NCI-H524 (cell line): ENCODE results near the gene TSPAN32.
"Not testable (repeated sequence)": the region's sequence is repeated elsewhere in the genome, so short reads cannot be mapped to it uniquely, and the experiment has no call there.

Source experiments
- DNase-seq, 2 experiments: peaks; one replicate each; lab custom pipeline; 2025; lab: John Stamatoyannopoulos, UW

The TSPAN32 gene

GRCh38 chr11:2267306-2267850 is 34.4 kb upstream of the TSPAN32 start:
- no peak for DNase-seq

- DNase-seq: no peak
These were observed 33.7 kb upstream of the TSPAN32 start for GRCh38 chr11:2267851-2268728.

DNA sequence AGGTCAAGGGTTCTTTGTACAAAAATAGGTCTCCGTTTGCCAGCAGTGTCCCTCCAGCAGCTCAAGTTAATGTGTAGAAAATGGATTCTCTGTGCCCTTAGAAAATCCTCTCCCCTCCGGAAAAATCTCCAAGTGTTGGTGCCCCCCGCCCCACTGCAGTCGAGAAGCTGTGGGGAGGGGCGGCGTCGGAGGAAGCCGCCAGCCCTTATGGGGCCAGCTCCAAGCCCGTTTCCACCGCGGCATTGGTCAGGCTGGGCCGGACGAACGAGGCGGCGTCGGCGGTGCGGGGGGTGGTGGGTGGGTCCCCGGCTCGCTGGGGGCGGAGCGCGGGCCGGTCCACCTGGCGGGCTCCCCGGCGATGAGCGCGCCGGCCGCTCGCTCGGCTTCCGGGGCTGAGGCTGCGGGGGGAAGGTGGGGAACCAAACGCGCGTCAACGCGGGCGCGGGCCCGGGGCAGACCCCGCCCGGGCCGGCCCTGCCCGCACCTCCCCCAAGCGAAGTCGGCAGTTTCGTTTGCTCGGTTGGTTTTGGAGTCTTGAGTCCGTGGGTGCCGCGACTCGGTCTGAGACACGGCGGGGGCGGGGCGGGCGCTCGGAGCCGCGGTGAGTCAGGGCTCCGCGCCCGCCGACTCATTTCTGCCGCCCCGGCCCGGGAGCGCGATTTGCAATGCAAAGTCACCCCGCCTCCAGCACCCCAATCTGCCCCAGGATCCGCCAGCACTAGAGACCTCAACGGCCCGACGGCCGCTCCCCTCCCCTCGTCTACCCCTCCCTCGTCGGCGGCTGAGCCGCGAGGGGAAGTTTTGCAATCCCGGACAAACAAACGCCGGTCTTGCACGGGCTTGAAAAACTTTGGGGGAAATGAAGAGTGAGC is 32.8 kb upstream of the TSPAN32 start:
- DNase-seq: no peak

GRCh38 chr11:2269601-2270321 is 32.1 kb upstream of the TSPAN32 start:
- peak; percentile 7 to 58 for DNase-seq

DNA sequence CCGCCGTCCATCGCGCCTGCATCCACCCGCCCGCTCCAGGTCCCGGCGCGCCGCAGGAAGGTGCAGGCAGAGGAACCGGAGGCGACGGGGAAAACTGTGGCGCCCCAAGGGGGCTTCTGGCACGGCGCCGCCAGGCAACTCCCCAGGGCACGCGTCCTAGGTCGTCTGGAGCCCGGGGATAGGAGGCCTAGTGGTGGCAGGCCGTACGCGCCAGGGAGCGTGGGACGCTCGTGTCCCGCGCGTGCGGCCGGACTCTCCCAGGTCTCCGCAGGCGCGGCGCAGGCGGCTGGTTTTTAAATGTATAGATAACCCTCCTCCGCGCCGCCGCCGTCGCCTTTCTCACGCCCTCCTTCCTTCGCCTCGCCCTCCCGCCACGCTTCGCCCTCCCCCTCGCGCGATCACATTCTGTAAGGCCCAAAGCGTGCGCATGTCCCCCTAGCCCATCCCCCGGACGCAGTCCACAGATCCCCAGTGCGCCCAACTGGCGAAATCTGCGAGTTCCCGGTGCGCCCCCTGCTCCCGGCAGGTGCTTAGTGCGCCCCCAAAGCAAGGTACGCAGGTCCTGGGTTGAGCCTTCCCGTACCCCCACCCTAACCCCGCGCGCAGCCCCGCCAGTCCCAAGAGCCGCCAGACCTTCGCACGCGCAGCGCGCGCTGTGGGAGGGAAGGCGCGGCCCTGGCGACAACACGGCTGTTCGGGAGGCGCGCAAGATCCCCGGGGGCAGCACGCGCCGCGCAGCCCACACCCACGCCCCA is 31.3 kb upstream of the TSPAN32 start, which contains the start of gene ASCL2:
ASCL2 (minus strand) TSS at position 267 of the 755 bp plus-strand sequence; CDS start at position 11, 256 bp downstream.
- DNase-seq: no peak

DNA sequence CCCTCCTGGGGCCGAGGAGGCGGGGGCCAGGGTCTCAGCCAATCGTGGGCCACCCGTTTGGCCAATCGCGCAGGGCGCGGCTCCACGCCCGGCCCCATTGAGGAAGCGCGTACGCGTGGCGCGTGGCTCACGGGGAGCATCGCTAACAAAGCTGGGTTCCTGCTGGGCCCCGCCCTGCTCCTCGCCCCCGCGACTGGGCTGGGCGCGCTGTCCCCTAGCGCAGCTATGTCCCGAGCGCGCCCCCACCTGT is 30.8 kb upstream of the TSPAN32 start:
- DNase-seq: no peak

DNA sequence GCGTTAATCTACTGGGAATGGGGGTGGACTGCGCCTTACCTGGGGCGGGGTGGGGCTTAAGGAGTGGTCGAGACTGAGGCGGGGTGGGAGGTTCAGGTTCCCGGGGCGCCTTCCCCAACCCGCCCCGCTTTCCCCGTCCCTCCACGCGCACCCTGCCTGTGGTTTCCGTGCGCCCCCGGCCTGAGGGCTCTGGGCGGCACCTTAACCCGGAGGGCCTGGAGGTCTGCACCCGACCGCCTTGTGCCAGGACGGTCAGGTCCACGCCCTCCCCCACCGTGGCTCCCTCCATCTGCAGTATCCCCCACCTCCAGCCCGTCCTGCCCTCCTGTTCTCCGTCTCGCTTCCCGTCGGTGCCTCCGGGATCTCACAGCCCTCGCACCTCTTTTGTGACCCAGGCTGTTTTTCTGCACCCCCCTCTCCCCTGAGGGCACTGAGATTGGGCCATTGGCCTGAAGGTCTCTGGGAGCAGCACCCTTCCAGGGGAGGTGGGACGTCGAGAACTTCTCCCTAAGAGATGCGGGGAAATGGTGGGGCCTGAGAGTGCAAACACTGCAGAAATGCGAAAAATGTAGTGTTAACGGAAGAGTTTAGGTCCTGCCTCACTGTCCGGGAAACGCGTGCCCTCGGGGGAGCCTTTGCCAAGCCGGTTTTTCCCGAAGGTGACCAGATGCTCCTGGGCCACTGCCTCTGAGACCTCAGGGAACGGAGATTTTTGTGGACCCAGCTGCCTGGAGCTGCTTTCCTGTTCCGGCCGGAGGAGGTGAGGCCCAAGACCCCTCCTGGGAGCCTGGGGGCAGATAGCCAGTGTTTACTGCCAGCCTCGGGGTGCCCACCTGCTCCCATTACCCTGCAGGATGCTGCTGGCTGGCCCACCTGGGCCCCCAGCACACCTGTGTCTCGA is 30.2 kb upstream of the TSPAN32 start:
- DNase-seq: no peak

DNA sequence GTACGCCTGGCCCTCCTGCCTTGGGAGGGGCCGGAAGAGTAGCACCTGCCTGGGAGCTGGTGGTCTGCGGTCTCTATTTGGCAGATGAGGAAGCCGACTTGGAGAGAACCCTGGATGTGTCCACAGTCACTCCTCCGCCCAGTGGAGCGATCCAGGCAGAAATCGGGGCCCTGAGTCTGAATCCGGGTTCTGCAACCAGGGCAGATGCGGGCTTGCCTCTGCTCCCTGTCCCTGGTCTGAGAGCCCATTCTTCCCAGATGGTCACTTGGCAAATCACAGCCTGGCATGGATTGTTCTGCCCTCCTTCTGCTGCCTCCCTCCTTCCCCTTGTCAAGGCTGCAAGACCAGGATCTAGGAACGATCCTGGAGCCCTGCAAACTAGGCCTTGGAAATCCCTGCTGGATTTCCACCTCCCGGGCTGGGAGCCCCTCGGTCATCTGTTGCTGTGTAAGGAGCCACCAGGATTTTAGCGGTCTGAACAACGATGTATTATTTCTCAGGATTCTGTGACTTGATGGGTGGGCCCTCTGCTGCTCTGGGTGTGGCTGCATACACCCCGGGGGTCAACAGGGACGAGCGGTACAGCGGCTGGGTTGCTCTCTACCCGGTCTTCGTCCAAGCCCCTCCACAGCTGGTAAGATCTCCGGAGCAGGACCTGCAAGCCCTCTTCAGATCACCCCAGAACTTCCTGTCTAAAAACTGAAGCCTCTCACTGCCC is 29.4 kb upstream of the TSPAN32 start:
- DNase-seq: no peak

GRCh38 chr11:2272946-2273280 is 28.9 kb upstream of the TSPAN32 start:
- no peak for DNase-seq

GRCh38 chr11:2273311-2273710 is 28.5 kb upstream of the TSPAN32 start:
- DNase-seq: no peak

DNA sequence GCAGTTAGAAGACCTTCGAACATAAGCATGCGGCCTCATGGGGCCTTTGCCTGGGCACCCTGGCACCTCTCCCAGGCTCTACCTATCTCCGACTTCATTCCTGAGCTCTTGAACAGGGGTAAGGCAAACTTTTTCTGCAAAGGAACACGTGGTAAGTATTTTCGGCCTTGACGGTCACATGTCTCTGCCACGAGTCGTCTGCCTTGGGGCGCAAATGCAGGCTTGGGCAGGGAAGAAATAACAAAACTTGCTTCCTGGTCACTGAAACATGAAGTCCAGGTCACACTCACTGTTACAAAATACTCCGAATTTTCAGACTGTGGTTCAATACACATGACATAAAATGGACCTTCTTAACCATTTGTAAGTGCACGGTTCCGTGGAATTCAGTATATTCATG is 28.0 kb upstream of the TSPAN32 start:
- DNase-seq: no peak

DNA sequence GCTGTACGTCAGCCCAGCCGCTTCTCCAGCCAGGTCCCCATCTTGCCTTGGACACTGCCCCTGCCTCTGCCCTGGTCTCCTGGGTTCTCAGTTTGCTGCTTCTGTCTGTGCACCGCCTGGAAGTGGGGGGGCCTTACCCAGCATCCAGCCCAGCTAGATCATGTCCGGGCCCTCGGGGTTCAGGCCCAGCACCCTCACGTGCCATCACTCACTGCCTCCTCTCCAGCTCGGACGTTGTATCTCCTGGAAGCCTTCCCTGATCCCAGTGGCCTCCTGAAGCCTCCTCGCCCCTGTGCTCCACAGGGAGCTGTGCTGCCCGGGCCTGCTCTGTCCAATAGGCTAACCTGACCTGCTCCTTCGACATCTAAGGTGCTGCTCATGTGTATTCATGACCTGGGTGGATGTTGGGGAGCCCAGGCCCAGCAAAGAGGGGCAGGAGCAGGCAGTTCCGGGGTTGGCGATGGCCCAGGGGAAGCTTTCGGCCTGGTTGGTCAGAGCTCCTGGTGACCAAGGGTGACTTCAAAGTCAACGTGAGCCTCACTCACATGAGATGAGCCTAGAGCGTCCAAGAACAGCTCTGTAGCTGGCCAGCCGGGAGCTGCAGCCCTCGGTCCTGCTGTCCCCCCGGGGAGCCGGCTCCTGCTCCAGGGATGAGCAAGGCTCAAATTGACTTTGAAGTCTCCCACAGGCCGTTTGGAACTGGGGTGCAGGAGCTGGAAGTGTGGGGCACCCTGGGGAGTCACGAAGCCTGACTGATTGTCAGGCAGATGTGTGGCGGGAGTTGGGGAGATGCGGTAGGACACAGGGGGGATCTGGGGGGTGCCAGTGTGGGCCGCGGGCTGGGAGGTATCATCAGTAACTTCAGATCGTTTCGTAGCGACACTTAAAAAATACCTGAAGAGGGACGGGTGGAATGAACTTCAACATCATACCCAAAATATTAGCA is 26.2 kb upstream of the TSPAN32 start:
- no peak for DNase-seq

DNA sequence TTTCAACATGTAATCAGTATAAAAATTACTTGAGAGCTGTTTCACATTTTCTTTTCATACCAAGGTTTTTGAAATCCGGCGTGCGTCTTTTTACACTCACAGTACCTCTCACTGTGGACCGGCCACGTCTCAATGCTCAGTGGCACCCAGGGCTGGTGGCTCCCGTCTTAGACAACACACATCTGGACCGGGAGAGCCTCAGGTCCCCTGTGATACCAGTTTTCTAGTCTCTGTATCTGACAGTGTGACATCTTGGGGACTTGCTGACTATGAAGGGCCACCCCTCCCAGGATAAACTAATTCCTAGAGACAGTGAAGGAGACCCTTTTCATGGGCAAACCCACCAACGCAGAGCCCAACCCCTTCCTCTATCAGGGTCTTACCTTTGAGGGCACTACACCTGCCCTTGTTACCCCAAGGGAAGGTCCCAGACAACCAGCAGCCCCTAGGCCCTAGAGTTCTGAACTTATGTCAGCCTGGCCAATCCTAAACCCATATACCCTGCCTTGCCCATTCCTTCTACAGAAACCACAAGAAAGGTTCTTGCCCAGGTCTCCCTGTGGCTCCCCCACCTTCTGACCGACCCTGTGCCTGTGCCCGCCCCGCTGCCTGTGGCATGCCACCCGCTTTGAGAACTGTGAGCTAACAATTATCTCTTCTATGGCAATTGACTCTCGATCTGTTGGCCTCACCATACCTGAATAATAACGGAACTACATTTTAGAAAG is 25.4 kb upstream of the TSPAN32 start:
- DNase-seq: no peak

DNA sequence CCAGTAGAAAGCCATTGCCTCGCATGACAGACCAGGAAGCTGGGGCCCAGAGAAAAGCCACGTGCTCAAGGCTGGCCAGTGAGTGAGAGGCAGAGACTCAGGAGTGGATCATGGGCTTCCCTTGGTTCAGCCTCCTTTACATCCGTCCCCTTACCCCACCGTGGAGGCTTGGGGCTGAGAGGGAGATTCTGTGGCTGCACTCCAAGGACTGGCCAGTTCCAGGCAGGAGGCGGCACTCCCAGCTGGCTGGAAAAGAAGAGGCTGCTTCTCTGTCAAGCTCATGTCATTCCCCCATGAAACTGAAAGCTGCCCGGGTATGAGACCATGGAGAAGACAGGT is 24.8 kb upstream of the TSPAN32 start:
- no peak for DNase-seq

- no peak for DNase-seq
These were observed 23.8 kb upstream of the TSPAN32 start for GRCh38 chr11:2277933-2278523.

GRCh38 chr11:2280208-2280607 is 21.6 kb upstream of the TSPAN32 start:
- DNase-seq: no peak

GRCh38 chr11:2286350-2286749 is 15.5 kb upstream of the TSPAN32 start:
- not testable (repeated sequence) for DNase-seq

- no peak for DNase-seq
These were observed 14.7 kb upstream of the TSPAN32 start for GRCh38 chr11:2287091-2287490.
